ENCODE measurements around the gene TIMP1.
"Not testable (repeated sequence)": the region's sequence is repeated elsewhere in the genome, so short reads cannot be mapped to it uniquely, and the experiment has no call there.

Gene TIMP1

DNA sequence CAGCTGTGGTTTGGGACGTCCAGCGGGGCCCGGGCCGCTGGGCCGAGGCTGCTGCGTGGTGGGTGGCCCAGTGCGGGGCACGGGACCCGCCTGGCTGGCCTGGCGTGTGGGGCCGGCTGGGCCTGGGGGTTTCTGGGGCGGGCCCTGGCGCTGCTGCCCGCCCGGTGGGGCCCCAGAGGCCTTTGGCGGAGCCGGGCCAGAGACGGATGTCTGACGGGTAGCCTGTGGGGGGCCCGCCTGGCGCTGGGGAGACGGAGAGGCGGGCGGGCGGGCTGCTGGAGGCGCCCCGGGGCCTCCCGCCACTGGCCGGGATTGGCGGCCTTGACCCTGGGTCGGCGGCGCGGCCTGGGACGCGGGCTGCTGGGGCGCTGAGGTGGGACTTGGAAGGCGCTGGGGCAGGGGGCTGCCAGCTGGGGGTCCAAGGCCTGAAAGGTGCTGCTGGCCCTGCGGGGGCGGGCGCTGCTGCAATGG is 8.1 kb upstream of the TIMP1 start:
- no peak for DNase-seq

DNA sequence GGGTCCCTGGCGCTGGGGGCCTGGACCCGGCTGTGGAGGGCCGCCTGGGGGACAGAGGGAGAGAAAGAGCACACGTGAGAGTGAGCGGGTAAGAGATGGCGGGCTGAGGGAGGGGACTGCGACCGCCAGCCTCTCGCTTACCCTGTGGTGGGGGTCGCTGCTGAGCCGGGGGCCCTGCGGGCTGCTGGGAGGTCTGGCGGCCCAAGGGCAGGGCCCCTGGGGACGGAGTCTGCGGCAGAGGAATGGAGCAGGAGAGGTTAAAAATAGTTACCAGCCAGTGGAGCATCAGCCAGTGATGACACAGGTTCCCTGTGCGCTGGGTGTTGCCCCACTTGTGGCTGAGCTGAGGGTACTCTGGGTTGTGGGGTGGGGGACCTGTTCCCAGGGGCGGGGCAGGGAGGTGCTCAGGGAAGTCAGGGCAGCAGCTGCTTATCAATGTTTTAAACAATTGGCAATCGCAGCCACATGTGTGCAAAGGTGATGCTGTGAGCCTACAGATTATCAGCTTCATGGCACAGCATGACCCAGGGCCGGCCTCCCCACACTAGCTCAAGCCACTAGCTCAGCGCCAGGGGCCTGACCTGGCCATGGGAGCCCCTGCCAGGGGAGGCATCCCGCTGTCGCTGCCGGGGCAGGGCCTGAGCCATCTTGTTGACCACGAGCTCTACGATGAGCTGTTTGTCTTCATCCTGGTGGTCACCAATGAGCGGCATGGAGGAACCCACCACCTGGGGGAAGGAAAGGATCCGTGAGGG is 7.5 kb upstream of the TIMP1 start:
- DNase-seq = no peak

DNA sequence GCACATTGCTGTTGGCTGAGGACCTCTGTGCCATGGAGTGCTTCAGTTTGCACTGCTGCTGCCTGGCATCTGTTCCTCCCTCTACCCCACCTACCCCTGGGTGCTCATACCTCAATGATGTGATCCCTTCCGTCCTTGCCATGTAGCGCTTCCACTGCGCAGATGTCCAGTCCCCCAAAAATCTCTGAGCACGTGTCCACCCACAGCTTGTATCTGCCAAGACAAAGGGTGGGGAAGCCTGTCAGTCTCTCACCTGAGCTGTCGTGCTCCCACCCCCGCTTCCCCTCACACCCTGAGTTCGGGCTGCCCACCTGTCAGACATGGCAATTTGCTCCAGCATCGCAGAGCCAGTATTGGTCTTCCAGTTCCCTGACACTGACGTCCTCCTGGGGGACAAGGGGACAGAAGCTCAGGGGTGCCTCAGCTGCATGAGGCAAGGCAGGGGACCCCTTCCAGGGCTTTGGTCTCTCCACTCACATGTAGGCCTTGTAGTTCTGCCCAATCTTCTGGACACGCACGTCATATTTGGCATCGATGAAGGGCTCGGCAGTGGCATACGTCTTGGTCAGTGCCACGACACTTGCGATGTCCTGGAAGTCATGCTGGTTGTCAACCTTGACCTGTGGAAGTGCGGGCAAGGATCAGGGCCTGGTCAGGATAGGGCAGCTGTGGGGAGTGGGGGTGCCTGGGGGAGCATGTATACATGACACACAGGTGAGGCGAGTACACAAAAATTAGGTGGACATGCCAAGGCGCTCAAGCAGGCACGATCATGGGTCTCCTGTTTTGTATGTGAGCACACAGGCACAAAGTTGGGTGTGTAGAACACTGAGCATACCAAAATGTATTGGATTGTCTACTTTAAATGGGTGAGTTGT is 6.0 kb upstream of the TIMP1 start:
- no peak for DNase-seq

DNA sequence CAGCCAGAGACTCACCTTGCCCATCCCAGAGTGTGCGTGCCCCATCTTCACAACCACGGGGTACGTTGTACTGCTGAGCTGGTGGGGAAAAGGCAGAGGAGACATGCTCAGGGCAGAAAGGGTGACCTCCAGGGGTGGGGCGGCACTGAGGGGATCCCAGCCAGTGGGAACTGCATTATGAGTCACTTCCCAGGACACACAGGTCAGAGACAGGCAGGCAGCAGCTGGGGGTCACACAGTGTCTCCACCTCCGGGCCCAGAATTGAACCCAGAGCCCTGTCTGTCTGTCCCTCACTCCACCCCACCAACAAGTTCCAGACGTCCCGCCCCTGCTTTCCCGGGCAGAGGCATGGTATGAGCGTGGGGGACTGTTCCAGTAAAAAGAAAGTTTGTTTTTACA is 4.8 kb upstream of the TIMP1 start:
- DNase-seq = no peak

DNA sequence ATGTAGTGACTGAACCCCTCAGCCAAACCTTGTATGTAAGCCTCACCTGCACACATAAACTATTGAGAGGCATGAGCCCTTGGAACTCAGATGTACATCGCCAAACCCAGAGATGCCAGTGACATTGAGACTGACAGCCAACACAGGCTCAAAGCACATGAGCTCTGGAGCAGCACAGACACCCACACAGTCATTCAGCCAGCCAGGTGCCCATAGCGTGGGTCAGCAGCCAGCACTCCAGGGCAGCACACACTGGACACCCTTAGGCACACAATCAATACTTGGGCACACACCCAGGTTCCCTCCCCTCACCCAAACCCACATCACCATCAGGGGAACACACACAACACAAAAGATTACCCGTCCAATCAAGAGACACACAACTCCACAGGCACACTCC is 4.3 kb upstream of the TIMP1 start:
- DNase-seq = no peak

DNA sequence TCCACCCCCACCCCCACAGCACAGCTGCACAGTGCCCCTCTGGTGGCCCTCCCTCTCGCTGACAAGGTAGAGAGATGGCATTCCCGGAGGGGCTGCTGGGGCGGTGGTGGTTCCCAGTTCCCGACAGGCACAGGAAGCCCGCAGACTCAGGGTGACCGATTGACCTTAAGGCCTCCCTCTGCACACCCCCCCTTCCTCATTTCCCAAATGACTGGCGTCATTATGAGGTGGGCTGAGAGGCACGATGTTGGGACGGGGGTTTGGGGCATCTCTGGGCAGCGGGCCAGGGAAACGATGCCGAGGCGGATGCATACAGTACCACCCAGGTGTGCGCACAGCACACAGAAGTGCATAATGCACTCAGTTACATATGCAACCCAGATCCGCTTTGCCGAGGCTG is 3.5 kb upstream of the TIMP1 start:
- no peak for DNase-seq

DNA sequence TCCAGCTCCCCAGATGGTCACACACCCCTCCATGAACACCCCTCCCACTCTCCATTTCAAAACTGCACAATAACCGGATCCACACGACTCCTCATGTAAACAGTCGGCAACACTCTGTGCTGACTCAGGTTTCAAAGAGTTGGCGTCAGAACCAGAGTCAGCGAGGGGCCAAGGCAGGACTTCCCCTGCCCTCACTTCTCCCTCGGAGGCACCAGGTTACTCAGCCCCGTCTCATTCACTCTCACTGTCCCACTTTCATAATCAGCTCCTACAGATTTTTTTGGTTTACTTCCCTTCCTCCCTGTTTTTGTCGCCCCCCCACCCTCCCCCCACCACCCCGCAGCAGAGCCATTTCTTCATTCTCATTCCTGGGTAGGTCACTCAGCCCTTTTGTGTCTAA is 2.7 kb upstream of the TIMP1 start:
- peak; percentile 61 for DNase-seq

DNA sequence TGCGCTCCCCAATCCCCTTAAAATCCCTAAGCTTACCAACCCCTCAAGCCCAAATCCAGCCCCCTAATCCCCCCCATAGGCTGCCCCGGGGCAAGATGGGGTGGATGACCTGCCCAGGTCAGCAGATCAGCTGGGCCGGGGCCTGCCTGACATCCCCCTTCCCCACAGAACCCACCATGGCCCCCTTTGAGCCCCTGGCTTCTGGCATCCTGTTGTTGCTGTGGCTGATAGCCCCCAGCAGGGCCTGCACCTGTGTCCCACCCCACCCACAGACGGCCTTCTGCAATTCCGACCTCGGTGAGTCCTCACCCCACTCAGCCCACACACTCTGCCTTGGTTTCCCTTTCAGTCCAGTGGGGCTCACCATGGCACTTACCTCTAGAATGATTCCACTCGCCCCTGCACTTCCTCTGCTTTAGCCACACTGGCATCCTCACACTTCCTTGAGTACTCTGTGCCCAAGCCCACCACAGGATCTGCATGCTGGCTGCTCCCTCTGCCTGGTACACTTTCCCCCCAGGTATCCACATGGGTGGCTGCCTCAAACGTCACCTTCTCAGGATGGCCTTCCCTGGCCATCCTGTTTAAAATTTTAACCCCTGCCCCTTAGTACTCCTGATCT is 1.1 kb downstream of the TIMP1 start:
- DNase-seq = no peak

DNA sequence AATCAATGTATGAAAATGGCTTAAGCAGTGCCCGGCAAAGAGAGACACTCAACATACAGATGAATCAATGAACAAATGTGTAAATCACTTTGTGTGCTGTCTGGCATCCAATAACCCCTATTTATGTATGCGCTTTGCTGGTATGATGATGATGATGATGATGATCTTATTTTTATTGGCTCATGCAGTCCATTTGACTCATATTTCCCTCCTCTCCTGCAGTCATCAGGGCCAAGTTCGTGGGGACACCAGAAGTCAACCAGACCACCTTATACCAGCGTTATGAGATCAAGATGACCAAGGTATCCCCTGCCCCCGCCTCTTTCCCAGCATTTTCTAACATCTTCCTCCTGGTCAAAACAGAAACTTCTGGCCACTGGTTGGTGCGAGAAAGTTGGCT is 2.5 kb downstream of the TIMP1 start:
- DNase-seq = no peak

DNA sequence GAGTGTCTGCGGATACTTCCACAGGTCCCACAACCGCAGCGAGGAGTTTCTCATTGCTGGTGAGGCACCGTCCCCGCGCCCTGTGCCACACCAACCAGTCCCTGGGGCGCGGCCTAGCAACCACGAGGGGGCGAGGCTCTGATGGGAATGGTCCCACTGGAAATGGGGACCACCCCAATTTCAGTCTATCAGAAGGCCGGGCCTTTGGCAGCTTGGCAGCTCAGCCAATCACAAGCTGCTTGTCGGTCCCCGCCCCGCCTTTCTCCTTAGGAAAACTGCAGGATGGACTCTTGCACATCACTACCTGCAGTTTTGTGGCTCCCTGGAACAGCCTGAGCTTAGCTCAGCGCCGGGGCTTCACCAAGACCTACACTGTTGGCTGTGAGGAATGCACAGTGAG is 3.0 kb downstream of the TIMP1 start:
- DNase-seq = no peak

DNA sequence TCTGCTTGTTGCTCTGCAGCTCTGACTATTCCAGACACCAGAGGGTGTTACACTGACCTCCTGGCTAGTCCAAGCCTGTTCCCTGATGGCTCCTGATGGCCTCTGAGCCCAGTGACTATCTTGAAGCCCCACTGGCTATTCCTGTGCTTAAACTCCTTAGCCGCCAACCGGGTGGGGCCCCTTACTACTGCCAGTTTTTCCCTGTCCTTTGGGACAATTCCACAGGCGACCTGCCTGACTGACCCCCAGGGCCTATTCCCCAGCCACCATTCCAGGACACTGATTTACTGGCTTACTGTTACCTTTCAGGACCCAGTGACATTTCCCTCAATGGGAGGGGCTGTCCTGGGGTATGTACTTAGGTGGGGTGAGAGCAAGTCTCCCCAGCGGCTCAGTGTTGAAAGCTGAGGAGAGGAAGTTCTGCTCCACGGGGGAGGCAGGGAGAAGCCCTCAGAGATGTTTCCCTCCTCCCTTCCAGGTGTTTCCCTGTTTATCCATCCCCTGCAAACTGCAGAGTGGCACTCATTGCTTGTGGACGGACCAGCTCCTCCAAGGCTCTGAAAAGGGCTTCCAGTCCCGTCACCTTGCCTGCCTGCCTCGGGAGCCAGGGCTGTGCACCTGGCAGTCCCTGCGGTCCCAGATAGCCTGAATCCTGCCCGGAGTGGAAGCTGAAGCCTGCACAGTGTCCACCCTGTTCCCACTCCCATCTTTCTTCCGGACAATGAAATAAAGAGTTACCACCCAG is 4.0 kb downstream of the TIMP1 start:
- no peak for DNase-seq

DNA sequence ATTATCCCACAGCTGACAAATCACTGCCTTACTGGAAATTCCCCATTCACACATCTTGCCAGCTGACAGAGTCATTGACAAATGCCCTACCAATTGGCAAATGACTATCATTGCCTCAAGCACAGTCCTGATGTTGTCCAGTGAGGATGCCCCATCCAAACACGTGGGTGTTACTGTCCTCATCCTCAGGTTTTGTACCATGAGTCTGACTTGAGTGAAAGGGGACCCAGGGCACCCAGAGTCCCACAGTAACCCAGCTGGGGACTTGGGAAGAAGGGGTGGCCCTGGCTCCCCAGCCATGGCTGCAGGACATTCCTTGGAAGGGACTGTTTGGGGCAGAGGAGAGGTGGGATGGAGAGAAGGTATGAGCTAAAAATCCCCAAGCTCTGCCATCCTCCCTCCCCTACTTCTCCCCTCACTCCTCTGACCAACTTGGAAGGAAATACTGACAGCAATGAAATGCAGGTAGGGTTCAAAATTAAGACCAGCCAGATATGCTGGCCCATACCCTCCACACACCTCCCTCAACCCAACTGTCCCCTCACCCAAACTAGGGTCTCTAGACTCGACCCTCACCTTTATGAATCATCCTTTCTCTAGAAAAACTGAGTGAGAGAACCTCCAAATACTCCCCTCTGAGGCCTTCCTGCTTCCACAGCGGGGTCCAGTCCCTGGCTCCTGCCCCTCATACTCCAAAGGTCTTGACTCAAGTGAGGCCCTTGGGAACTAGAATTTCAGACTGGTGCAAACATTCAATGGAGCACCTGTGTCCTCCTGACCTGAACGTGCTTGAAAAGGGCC is 5.1 kb downstream of the TIMP1 start:
- no peak for DNase-seq

DNA sequence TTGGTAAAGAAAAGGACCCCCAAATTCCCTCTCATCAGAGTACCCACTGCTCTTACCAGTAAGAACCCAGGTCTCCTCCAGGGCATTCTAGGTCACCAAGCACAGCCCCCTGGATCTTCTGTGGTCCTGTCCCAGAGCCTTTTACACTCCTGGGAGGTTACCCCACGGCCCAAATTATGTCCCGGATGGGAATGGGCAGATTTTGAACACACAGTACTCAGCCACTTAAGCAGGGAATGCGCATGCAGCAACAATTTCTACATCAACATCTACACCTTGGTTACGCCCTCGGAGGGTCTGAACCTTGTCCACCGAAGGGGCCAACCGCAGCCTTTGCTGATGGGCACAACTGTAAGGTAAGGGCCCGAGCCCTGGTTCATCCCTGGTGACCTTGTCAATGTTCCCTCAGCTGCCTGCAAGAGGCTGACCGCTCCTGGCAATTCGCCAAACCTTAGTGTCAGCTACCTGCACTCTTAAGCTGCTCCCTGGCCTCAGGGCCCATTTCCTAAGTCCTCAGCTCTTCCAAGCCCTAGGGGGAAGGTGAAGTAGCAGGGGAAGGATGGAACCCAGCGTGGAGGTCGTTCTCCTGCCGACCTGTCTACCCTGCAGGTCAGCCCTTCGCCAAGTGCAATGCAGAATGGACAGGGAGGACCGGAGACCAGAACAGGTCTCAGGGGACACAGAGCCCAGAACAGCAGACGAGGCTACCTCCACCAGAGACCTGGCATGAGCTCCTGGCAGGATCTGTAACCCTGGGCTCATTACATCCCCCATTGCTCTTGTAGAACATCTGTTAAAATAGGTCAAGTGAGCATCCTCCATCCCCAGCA is 5.9 kb downstream of the TIMP1 start:
- DNase-seq = no peak

DNA sequence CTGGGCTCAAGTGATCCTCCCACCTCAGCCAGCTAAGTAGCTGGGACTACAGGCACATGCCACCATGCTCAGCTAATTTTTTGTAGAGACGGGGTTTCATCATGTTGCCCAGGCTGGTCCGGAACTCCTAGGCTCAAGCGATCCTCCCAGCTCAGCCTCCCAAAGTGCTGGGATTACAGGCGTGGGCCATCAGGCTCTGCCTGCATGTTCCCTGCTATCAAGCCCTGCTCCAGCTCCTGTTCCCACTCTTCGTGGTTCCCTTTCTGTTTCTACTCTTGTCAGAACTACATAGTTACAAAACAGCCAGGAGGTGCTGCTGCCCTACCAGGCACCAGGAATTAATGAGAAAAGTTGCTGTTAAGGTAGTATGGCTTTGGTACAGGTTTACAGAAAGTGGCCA is 8.7 kb downstream of the TIMP1 start:
- DNase-seq = no peak

DNA sequence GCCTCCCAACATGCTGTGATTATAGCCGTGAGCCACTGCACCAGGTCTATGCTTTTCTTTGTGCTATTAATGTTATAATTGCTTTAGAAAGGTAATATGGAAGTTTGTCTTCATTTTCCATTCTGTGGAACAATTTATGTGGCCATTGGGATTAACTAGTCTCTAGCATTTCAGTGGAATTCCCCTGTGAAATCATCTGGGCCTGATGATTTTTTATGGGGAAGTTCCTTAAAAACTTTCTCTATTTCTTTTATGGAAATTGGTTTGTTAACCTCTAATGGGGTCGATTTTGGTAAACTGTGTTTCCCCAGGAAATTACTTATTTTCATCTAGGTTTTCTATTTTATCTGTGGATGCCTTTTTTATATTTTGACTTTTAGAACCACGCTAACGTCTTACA is 11.3 kb downstream of the TIMP1 start:
- no peak for DNase-seq

DNA sequence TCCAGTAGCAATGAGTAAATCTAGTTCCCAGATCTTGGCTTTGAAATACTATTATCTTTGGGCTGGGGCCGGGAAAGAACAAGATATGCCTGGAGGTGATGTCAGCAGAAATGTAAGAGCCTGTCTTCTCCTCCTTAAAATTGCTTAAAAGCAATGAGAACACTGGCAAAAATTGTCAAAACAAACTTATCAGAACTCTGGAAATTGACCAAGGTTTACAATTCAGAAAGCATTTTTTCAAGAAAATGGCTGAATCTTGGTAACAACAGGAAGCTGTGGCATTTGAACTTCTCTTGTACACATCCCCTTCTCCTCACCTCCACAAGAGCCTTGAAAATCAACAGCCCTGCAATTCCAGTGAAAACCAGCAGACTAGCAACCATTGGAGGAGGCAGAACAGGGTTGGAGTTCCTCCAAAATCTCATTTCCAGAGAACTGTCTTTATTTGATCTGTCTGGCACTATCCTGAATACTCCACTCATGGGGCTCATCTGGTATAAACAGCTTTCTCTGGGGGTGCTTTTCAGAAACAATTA is 13.5 kb downstream of the TIMP1 start:
- no peak for DNase-seq

DNA sequence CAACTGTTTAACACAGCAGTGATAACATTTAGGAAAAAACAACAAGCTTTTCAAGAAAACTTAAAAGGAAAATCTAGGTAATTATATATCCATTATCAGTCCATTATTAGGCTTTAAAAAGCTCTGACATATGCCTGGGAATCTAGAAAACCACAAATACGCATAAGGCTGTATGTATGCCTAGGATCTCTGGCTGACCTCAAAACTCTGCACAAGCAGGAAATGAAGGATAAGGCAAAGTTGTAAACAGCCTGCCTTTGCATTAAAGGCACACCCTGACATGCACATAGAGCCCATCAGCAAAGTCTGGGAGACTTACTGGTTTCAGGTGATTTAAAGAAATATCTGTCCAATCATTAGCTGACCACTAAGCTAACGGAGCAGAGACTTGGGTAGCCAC is 14.0 kb downstream of the TIMP1 start:
- no peak for DNase-seq

DNA sequence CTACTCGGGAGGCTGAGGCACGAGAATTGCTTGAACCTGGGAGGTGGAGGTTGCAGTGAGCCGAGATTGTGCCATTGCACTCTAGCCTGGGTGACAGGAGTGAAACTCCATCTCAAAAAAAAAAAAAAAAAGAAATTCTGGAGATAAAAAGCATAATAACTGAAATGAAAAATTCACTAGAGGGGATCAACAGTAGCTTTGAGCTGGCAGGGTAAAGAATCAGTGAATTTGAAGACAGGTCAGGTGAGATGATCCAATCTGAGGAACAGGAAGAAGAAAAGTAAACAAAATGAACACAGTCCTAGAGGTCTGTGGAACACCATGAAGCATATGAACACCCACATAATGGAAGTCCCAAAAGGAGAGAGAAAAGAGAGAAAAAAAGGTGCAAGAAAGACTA is 15.0 kb downstream of the TIMP1 start:
- DNase-seq = no peak

DNA sequence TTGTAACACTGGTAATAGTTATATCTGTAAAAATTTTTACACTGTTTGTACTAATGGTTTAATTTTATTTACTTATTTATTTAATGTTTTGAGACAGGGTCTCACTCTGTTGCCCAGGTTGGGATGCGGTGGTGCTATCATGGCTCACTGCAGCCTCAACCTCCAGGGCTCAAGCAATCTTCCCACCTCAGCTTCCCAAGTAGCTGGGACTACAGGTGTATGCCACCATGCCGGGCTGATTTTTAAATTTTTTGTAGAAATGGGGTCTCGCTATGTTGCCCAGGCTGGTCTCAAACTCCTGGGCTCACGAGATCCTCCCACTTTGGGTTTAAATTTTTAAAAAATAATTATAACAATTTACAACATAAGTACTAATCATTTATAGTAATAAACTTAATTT is 20.9 kb downstream of the TIMP1 start:
- DNase-seq = not testable (repeated sequence)

DNA sequence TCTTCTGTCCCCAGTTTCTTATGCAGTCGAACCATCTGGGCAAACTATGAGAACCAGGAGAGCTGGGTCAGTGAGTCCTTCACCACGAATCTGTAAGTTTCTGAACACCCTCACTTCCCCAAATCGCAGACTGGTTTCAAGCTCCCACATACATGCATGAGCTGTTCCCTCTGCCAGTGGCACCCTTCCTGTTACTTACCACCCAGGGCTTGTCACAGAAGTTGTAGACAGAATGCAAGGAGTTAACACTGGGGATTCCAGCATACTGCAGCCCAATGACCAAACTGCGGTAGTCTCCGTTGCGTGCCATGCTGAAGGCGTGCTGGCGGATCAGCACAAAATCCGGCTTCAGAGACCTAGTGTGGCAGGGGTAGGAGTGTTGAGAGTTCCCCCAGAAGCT is 22.8 kb downstream of the TIMP1 start:
- no peak for DNase-seq

DNA sequence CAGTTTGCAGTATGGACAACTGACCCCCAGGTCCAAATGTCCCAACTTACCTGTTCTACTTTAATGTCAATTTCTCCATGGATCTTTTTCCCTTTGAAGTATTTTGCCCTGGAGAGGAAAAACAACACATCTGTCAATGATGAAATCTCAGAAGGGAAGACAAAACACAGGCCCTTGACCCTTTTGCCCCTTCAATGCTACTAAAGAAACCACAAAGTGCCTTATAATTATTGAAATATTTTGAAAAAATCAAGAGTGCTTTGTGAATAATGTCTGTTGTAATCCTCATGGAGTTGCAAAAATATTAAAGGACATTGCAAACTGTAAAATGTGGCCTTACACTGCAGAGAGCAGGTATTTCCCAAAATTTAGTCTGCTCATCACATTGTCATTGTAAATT is 24.9 kb downstream of the TIMP1 start:
- DNase-seq = no peak
